Activated naive CD4-positive, alpha-beta T cell treated with anti-CD3 and anti-CD28 coated beads, Interleukin-2, amount 50 U/mL, for 72 hours (primary cell): ENCODE results near the gene B4GALT6. TPM values are rescaled to one million over a fixed set of nuclear protein-coding genes. Genes with fewer than 3 reads are reported as not detected.

Experiments used
- ATAC-seq, 2 donors: fragments of 150-1000 bp; cut with Tn5 transposase; 2 replicates each; pipeline ENCODE4 v1.10.0; 2021; ENCODE audit warnings: mild to moderate bottlenecking in 2 of 2, moderate library complexity in 2 of 2
- DNase-seq, 2 donors: peaks; one replicate each; pipeline ENCODE4 v3.0.0; 2021 to 2022; ENCODE audit warnings: low spot score in 2 of 2
- H3K27ac Mint-ChIP-seq, 2 donors: one replicate each; pipeline ENCODE4 v1.8.0; 2022; ENCODE audit warnings: mild to moderate bottlenecking in 2 of 2, mixed read lengths in 2 of 2
- H3K36me3 Mint-ChIP-seq, 2 donors: one replicate each; pipeline ENCODE4 v1.8.0; 2022; ENCODE audit warnings: mixed read lengths in 2 of 2
- H3K9me3 Mint-ChIP-seq, 2 donors: one replicate each; pipeline ENCODE4 v1.8.0; 2022; ENCODE audit warnings: mixed read lengths in 2 of 2
- total RNA-seq, 2 donors: library from RNA; stranded (reverse); gene quantifications; one replicate each; pipeline ENCODE4 v1.2.3, GENCODE V29; 2022

B4GALT6 gene
- total RNA-seq, 2 donors from 2014 or later = 0.64 to 7.7 TPM

DNA sequence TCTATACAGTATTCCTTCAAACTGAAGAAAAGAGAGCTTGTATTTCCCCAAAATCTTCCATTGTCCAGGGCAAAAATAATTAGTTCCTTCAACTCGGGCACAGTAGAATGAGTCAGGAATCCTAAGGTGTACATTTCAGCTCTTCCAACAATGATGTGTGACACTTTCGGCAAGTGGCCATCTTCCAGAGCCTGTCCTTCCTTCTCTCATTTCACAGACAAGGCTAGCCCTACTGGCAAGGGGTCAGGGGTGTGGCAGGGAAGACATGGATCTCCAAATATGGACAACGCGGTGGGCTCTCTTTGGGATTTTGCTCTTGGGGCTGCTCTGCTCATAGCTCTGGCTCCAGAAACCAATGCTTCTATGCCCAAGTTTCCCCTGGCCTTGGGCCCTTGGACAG, 6.0 kb downstream of the B4GALT6 start:
- no peaks in the 10 kb centered on the region for H3K9me3 Mint-ChIP-seq
- no peak for ATAC-seq
- DNase-seq = no peak
- no peak overlapping the region for H3K27ac Mint-ChIP-seq
- H3K36me3 Mint-ChIP-seq = no peaks in the 10 kb centered on the region

DNA sequence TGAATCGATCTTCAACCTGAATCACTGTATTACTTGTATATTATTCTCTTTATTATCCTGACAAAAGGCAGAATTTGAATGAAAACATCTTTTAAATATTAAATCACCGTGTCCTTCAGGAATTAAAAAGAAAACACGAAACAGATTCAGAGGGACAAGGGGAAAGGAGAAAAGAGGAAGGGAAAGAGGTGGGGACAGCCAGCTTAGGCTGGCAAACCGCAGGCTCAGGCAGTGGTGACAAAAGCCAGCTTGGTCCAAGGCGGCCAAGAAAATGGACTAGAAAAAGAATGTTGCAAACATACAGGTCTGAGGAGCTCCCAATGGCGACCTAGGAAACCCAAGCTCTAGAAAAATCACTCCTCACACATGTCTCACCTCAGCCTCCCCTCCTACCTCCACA, 6.8 kb downstream of the B4GALT6 start:
- DNase-seq = no peak
- no peak overlapping the region for H3K27ac Mint-ChIP-seq
- ATAC-seq = no peak
- no peaks in the 10 kb centered on the region for H3K36me3 Mint-ChIP-seq
- H3K9me3 Mint-ChIP-seq = no peaks in the 10 kb centered on the region

DNA sequence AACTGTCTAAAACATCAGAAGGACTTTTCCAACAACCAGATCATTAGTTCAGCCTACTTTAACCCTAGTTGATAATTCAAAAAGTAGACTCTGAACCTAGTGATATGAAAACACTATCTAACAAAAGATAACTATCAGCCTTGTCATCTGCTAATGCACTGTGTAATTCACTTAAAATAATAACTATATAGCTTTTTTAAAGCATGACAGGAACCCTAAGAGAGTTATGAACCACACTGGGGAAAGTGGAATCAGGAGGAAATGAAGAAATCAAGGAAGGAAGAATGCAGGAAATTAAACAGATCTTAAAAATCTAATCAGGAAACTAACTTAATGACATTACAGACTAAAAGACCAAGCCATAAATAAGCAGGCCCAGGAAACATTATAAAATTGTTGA, 9.0 kb downstream of the B4GALT6 start:
- no peaks in the 10 kb centered on the region for H3K36me3 Mint-ChIP-seq
- H3K27ac Mint-ChIP-seq = no peak overlapping the region
- DNase-seq (no peak), ATAC-seq (no peak)
- H3K9me3 Mint-ChIP-seq = no peaks in the 10 kb centered on the region

DNA sequence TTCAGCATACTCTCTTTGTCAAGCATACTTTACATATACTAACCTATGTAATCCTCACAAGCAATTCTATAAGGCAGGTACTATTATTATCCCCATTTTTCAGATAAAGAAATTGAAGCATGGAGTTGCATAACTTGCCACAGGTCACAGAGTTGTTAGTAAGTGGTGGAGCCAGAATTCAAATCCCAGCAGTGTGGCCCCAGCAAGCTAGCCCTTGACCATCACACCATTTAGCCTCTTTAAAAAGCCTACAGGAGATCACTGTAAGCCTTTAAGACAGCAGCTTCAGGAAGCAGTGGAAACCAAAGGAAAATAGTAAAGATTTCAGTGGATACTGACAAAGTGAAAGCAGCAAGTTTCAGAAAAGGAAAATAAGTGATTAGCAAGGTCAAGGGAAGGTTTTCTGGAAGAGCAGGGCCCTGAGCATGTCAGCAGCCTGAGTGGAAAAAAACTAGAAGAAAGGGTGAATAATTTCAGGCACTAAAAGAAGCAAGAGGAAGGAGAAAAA, 11.7 kb downstream of the B4GALT6 start:
- no peak overlapping the region for H3K27ac Mint-ChIP-seq
- no peak for ATAC-seq
- no peak for DNase-seq
- H3K9me3 Mint-ChIP-seq = no peaks in the 10 kb centered on the region
- H3K36me3 Mint-ChIP-seq = no peaks in the 10 kb centered on the region

DNA sequence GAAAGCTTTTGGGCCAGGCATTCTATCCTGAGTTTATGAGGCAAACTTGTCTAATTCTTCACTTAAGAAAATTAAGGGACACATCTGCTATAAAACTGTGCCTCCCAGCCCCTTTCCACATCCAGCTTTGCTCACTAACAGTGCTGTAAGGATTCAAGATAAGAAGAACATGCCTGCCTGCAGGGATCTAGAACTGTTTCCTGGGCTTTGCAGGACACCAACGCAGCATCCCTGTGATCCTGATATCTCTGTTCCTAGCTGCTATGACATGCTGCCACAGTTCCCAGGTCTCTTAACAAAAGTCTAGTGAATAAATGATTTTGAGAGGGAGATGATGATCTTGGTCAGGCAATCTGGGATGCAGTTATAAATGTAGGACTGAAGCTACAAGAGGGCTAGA, 12.4 kb downstream of the B4GALT6 start:
- H3K27ac Mint-ChIP-seq = no peak overlapping the region
- no peaks in the 10 kb centered on the region for H3K9me3 Mint-ChIP-seq
- H3K36me3 Mint-ChIP-seq = no peaks in the 10 kb centered on the region
- ATAC-seq (no peak), DNase-seq (no peak)

- Mint-ChIP-seq H3K36me3 (peaks cover 0 to 5% of the 10 kb centered on the region in 2 donors), H3K27ac (no peak overlapping the region), H3K9me3 (no peaks in the 10 kb centered on the region)
- DNase-seq (no peak), ATAC-seq (no peak)
These were observed 14.8 kb downstream of the B4GALT6 start for GRCh38 chr18:31669541-31669940.

DNA sequence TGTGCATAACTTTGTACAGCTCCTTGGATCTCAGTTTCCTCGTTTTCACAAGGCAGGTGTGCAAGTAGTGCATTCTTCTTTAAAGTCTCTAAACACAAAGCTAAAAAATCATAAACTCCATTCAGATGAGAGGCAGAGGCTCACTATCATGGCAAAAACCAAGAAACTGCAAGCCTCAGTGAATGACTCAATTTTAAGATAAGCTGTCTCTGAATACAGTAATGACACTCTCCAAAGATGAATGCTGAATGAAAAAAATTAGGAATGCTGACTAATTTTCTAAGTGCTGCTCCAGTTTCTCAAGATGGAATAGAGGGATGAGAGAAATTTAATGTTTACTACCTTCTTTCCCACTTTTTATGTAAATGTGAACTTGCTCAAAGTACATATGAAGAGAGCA, 17.2 kb downstream of the B4GALT6 start:
- no peak for ATAC-seq
- no peak overlapping the region for H3K27ac Mint-ChIP-seq
- H3K9me3 Mint-ChIP-seq = no peaks in the 10 kb centered on the region
- no peak for DNase-seq
- peaks cover 0 to 14% of the 10 kb centered on the region in 2 donors for H3K36me3 Mint-ChIP-seq

GRCh38 chr18:31666055-31666454, 18.3 kb downstream of the B4GALT6 start:
- DNase-seq (no peak), ATAC-seq (no peak)
- no peaks in the 10 kb centered on the region for H3K9me3 Mint-ChIP-seq
- peaks cover 0 to 14% of the 10 kb centered on the region in 2 donors for H3K36me3 Mint-ChIP-seq
- H3K27ac Mint-ChIP-seq = no peak overlapping the region

GRCh38 chr18:31664101-31664500, 20.3 kb downstream of the B4GALT6 start:
- Mint-ChIP-seq H3K36me3 (peaks cover 0 to 14% of the 10 kb centered on the region in 2 donors), H3K27ac (no peak overlapping the region), H3K9me3 (no peaks in the 10 kb centered on the region)
- DNase-seq (no peak), ATAC-seq (no peak)

- DNase-seq = no peak
These were observed 22.4 kb downstream of the B4GALT6 start for GRCh38 chr18:31661965-31662364.

GRCh38 chr18:31660763-31661162, 23.6 kb downstream of the B4GALT6 start:
- DNase-seq (no peak), ATAC-seq (no peak)
- no peaks in the 10 kb centered on the region for H3K9me3 Mint-ChIP-seq
- no peak overlapping the region for H3K27ac Mint-ChIP-seq
- peaks cover 0 to 14% of the 10 kb centered on the region in 2 donors for H3K36me3 Mint-ChIP-seq

More at GRCh38 chr18:31661965-31662364, 22.4 kb downstream of the B4GALT6 start:
- ATAC-seq = no peak
- Mint-ChIP-seq H3K9me3 (no peaks in the 10 kb centered on the region), H3K36me3 (peaks cover 0 to 14% of the 10 kb centered on the region in 2 donors), H3K27ac (no peak overlapping the region)

- no peak for ATAC-seq
- no peak for DNase-seq
- Mint-ChIP-seq H3K9me3 (no peaks in the 10 kb centered on the region), H3K36me3 (peaks cover 0 to 10% of the 10 kb centered on the region in 2 donors), H3K27ac (peak overlapping the region; percentile 39 to 66)
These were observed 24.7 kb downstream of the B4GALT6 start for GRCh38 chr18:31659576-31660177.

- DNase-seq (peak in 1 of 2 donors; percentile 24), ATAC-seq (peak; percentile 86 to 90)
- Mint-ChIP-seq H3K27ac (peak overlapping the region; percentile 39 to 66), H3K9me3 (no peaks in the 10 kb centered on the region), H3K36me3 (peaks cover 0 to 2% of the 10 kb centered on the region in 2 donors)
These were observed 25.5 kb downstream of the B4GALT6 start for GRCh38 chr18:31658670-31659575.

DNA sequence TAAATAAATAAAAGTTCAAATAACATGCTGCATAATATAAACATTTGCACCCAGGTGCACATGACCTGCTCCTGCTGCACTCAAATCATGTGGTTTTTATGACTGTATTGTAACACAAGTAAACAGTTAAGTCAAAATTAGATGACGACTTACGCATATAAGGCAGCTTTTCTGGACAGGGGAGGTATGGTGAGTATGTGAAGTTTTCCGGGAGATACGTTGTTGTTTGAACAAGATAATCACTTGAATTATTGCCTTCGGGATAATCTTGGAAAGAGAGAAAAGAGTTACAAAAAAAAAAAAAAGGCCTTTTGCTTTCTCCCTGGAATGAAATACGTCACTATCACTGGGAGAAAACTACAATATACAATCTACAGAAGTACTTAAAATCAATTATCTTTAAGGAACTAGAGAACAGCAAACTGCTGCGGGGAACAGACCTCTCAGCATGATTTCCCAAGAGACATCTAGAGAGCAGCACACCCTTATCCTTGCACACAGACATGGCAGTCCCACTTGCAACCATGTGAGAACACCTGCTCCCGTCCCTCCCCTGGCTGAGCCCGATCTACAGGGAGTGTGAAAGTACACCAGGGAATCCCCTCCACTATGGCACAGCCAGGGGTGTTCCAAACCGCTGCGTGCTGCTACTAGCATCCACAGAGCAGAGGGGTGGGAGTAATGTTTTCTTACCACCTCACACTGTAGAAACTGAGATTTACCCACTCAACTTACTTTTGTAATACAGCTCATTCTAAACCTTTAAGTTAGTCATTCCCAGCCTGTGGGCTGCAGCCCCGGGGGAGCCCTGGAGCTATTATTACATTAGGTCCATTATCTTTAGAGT, 26.3 kb downstream of the B4GALT6 start:
- DNase-seq = peak; percentile 45 to 56
- H3K9me3 Mint-ChIP-seq = no peaks in the 10 kb centered on the region
- peak; percentile 82 to 86 for ATAC-seq

DNA sequence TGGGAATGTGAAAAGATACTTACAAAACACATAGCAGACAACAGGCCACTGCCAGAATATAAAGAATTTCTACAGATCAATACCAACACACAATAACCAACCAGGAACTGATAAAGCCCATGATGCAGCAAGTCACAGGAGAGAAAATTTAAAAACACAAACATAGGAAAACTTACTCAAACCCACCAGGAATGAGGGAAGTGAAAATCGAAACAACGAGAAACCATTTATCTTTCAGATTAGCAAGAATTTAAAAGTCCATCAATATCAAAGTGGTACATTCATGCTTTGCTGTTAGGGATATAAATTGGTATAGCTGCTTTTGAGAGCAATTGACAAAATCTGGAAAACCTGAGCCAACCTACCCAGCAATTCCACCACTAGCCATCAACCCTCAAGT, 27.6 kb downstream of the B4GALT6 start:
- H3K9me3 Mint-ChIP-seq = no peaks in the 10 kb centered on the region

More for the DNA sequence above, 26.3 kb downstream of the B4GALT6 start:
- peak overlapping the region; percentile 29 to 66 for H3K27ac Mint-ChIP-seq
- H3K36me3 Mint-ChIP-seq = peaks cover 0 to under 1% of the 10 kb centered on the region in 2 donors

GRCh38 chr18:31655354-31655753, 29.0 kb downstream of the B4GALT6 start:
- no peak overlapping the region for H3K27ac Mint-ChIP-seq
- no peaks in the 10 kb centered on the region for H3K9me3 Mint-ChIP-seq
- H3K36me3 Mint-ChIP-seq = peaks cover 7 to 12% of the 10 kb centered on the region in 2 donors

More for the DNA sequence above, 27.6 kb downstream of the B4GALT6 start:
- Mint-ChIP-seq H3K36me3 (peaks cover 7 to 12% of the 10 kb centered on the region in 2 donors), H3K27ac (no peak overlapping the region)
- DNase-seq = no peak
- ATAC-seq = no peak

More at GRCh38 chr18:31655354-31655753, 29.0 kb downstream of the B4GALT6 start:
- DNase-seq = no peak
- ATAC-seq = no peak
